MM.1S (cell line): ENCODE measurements around the gene SCFD2.

Experiments
- DNase-seq: peaks from one replicate; pipeline ENCODE4 v3.0.0-alpha.2; 2015
- H2AFZ ChIP-seq: fragments of 300-600 bp; sonication (generic); 2 replicates; pipeline ENCODE4 v1.6.0; 2016; ENCODE audit warnings: antibody characterized with exemption, low read length
- H3F3A ChIP-seq: fragments of 300-600 bp; sonication (generic); 2 replicates; pipeline ENCODE4 v1.6.1; 2016; ENCODE audit warnings: mild to moderate bottlenecking, antibody characterized with exemption, low read length, moderate library complexity, mixed read lengths; ENCODE audit not compliant: insufficient read depth
- H3K27ac ChIP-seq: fragments of 300-600 bp; sonication (generic); 2 replicates; pipeline ENCODE4 v1.5.1; 2016; ENCODE audit warnings: mild to moderate bottlenecking, low read length
- H3K27me3 ChIP-seq: fragments of 300-600 bp; sonication (generic); replicated peaks from 2 replicates; pipeline ENCODE4 v1.6.0; 2016; ENCODE audit warnings: low read length; ENCODE audit not compliant: insufficient read depth
- H3K36me3 ChIP-seq: fragments of 300-600 bp; sonication (generic); replicated peaks from 2 replicates; pipeline ENCODE4 v1.6.1; 2016; ENCODE audit warnings: mild to moderate bottlenecking, low read length, mixed read lengths; ENCODE audit not compliant: insufficient read depth
- H3K4me1 ChIP-seq: fragments of 300-600 bp; sonication (generic); 2 replicates; pipeline ENCODE4 v1.6.1; 2016; ENCODE audit warnings: low read length, mixed read lengths
- H3K4me2 ChIP-seq: fragments of 300-600 bp; sonication (generic); 2 replicates; pipeline ENCODE4 v1.6.0; 2016; ENCODE audit warnings: low read depth, low read length
- H3K4me3 ChIP-seq: fragments of 300-600 bp; sonication (generic); 2 replicates; pipeline ENCODE4 v1.5.1; 2016; ENCODE audit warnings: low read length, mixed read lengths
- H3K79me2 ChIP-seq: fragments of 300-600 bp; sonication (generic); 2 replicates; pipeline ENCODE4 v1.6.1; 2016; ENCODE audit warnings: mixed run types, low read length, mixed read lengths
- H3K9ac ChIP-seq: fragments of 300-600 bp; sonication (generic); 2 replicates; pipeline ENCODE4 v1.6.1; 2016; ENCODE audit warnings: low read length, mixed read lengths
- H3K9me2 ChIP-seq: fragments of 300-600 bp; sonication (generic); replicated peaks from 2 replicates; pipeline ENCODE4 v1.6.1; 2016; ENCODE audit warnings: mild to moderate bottlenecking, low read length, mixed read lengths; ENCODE audit not compliant: insufficient read depth
- H3K9me3 ChIP-seq: fragments of 300-600 bp; sonication (generic); replicated peaks from 2 replicates; pipeline ENCODE4 v1.6.1; 2016; ENCODE audit warnings: mild to moderate bottlenecking, low read length, mixed read lengths; ENCODE audit not compliant: insufficient read depth
- H4K20me1 ChIP-seq: fragments of 300-600 bp; sonication (generic); 2 replicates; pipeline ENCODE4 v1.6.1; 2016; ENCODE audit warnings: mild to moderate bottlenecking, low read length, moderate library complexity, mixed read lengths; ENCODE audit not compliant: insufficient read depth
- EZH2 ChIP-seq: fragments of 300-600 bp; sonication (generic); optimal IDR thresholded peaks from 2 replicates; pipeline ENCODE3; 2017; ENCODE audit warnings: low read depth, mild to moderate bottlenecking, antibody characterized with exemption, low read length, mixed read lengths
- EZH2phosphoT487 ChIP-seq: fragments of 300-600 bp; sonication (generic); IDR thresholded peaks from 2 replicates; pipeline ENCODE4 v1.6.1; 2018; ENCODE audit warnings: antibody characterized with exemption, low read length
- TF ChIP-seq, protein P1 (sequence below): fragments of 300-600 bp; sonication (generic); IDR thresholded peaks from 2 replicates; pipeline ENCODE4 v1.5.1; 2016; ENCODE audit warnings: antibody characterized with exemption, low read length, mixed read lengths

SCFD2 gene

DNA sequence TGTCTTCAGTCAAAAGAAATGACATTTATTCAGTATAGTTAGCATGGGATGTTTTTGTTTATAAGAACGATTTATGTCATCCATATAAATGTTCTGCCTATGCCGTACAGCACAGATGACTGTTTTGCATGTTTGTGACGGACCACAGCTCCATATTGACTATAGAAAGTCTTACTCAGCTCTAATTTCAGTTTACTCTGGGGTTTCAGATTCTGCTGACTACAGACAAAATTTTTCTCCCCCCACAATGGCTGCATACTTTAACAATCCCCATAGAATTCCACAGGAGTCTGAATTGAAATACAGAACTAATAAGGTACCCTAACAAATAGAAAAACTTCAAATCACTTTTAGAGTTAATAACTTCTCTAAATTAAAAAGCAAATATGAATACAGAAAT, 191.0 kb downstream of the SCFD2 start:
- Histone ChIP-seq H3K27me3 (peaks cover 31% of the 10 kb centered on the region), H4K20me1 (peaks cover 15% of the 10 kb centered on the region), H3K4me2 (no peak overlapping the region), H3K36me3 (no peaks in the 10 kb centered on the region), H3K4me1 (peaks cover 15% of the 10 kb centered on the region), H3K79me2 (no peaks in the 10 kb centered on the region), H3K9ac (no peak overlapping the region), H3K27ac (no peak overlapping the region), H3K9me3 (no peaks in the 10 kb centered on the region), H3K9me2 (no peaks in the 10 kb centered on the region), H3K4me3 (no peak overlapping the region), H2AFZ (no peak overlapping the region), H3F3A (peaks cover 19% of the 10 kb centered on the region)
- no peak for TF ChIP-seq EZH2phosphoT487
- TF ChIP-seq EZH2, result no peak
- TF ChIP-seq, protein P1, sequence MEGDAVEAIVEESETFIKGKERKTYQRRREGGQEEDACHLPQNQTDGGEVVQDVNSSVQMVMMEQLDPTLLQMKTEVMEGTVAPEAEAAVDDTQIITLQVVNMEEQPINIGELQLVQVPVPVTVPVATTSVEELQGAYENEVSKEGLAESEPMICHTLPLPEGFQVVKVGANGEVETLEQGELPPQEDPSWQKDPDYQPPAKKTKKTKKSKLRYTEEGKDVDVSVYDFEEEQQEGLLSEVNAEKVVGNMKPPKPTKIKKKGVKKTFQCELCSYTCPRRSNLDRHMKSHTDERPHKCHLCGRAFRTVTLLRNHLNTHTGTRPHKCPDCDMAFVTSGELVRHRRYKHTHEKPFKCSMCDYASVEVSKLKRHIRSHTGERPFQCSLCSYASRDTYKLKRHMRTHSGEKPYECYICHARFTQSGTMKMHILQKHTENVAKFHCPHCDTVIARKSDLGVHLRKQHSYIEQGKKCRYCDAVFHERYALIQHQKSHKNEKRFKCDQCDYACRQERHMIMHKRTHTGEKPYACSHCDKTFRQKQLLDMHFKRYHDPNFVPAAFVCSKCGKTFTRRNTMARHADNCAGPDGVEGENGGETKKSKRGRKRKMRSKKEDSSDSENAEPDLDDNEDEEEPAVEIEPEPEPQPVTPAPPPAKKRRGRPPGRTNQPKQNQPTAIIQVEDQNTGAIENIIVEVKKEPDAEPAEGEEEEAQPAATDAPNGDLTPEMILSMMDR, result no peak
- no peak for DNase-seq

DNA sequence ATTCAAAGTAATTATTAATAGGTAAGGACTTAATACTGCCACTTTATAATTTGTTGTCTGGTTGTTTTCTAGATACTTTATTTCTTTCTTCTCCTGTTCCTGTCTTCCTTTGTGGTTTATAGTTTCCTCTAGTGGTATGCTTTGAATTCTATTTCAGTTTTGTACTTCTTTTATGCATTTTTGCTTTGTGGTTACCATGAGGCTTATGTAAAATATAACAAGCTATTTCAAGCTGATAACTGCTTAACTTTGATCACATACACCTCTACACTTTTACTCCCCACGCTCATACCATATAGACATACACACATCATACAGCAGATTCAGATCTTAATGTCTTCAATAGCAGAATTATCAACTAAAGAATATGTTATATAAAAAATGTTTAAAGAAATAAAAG, 192.3 kb downstream of the SCFD2 start:
- no peak for DNase-seq
- H3K27me3 ChIP-seq, result peaks cover 31% of the 10 kb centered on the region
- H3K9ac ChIP-seq, result no peak overlapping the region
- H4K20me1 ChIP-seq, result peaks cover 15% of the 10 kb centered on the region
- H3K27ac ChIP-seq, result no peak overlapping the region
- peaks cover 19% of the 10 kb centered on the region for H3F3A ChIP-seq
- H3K36me3 ChIP-seq, result no peaks in the 10 kb centered on the region
- H3K4me1 ChIP-seq, result peaks cover 15% of the 10 kb centered on the region
- H3K4me3 ChIP-seq, result no peak overlapping the region
- no peaks in the 10 kb centered on the region for H3K9me2 ChIP-seq
- H3K4me2 ChIP-seq, result no peak overlapping the region
- no peaks in the 10 kb centered on the region for H3K79me2 ChIP-seq
- no peaks in the 10 kb centered on the region for H3K9me3 ChIP-seq
- TF ChIP-seq, protein P1, result no peak
- TF ChIP-seq EZH2 (no peak), EZH2phosphoT487 (no peak)
- no peak overlapping the region for H2AFZ ChIP-seq

DNA sequence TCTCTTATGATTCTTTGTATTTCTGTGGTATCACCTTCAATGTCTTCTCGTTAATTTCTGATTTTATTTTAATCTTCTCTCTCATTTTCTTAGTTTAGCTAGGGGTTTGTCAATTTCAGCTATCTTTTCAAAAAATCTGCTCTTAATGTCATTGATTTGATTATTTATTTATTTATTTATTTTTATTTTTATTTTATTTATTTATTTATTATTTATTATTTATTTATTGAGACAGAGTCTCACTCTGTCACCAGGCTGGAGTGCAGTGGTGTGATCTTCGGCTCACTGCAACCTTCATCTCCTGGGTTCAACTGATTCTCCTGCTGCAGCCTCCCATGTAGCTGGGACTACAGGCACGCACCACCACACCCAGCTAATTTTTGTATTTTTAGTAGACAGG, 194.1 kb downstream of the SCFD2 start:
- Histone ChIP-seq H3K79me2 (no peaks in the 10 kb centered on the region), H3K36me3 (no peaks in the 10 kb centered on the region), H3K27ac (no peak overlapping the region), H3K27me3 (peaks cover 31% of the 10 kb centered on the region), H3K4me1 (peaks cover 12% of the 10 kb centered on the region), H3K9me2 (no peaks in the 10 kb centered on the region), H3K4me2 (no peak overlapping the region), H3F3A (peaks cover 14% of the 10 kb centered on the region), H3K4me3 (no peak overlapping the region), H4K20me1 (peaks cover 11% of the 10 kb centered on the region), H3K9me3 (no peaks in the 10 kb centered on the region), H2AFZ (no peak overlapping the region), H3K9ac (no peak overlapping the region)
- TF ChIP-seq EZH2, result no peak
- TF ChIP-seq, protein P1, result no peak
- no peak for TF ChIP-seq EZH2phosphoT487
- DNase-seq, result no peak
